Activated CD4-positive, CD25-positive, alpha-beta regulatory T cell (primary cell): Measurements from ENCODE around the gene SGO1.
"Not testable (repeated sequence)": the region's sequence is repeated elsewhere in the genome, so short reads cannot be mapped to it uniquely, and the experiment has no call there.

Source experiments
- DNase-seq, 4 experiments: peaks; one replicate each; lab custom pipeline; 2025; lab: John Stamatoyannopoulos, UW

Gene SGO1

DNA sequence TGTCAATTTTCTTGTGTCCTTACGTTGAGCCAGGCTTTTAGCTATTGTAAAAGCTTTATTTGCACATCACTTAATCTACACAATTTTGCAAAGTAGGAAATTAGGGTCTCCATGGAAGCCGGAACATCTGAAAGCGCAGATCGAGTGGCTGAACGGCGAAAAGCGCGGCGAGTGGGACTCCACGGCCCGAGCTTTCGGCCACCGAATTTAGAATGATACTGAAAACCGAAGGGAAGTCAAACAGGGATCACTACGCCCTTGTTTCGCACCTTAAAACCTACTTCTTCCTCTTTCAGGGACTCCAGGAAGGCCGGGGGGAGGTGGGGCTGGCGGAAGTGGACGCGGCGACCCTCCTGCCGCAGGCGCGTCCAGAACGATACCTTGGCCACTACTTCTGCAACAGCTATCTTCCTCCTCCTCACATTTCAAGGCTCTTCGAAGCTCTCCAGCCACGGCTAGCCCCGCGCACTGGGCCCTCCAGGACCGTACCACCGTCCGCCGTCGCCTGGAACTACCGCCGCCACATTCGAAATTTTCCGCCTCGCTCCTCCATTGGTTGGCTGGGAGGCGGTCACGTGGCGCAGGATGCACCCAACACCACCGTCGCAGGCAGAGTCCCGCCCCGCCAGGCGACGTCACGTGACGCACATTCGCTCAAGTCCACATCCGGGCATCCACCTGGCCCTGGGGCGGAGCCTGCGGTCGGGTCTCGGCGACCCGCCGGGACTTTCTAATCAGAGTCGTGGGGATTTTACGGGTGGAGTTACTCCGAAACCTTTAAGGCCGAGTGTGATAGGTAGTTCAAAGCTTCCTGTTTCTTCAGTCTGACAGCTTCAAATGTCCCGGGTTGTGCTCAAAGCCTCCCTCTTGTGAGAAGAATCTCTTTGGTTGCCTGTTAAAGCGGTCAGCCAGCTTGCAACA is at the start of gene SGO1:
TSS of gene SGO1 (minus strand) at position 528 of the 921 bp plus-strand sequence. CDS start 2,179 bp downstream, outside the sequence.
- DNase-seq, result peak; percentile 97 to 99 (median 99)

DNA sequence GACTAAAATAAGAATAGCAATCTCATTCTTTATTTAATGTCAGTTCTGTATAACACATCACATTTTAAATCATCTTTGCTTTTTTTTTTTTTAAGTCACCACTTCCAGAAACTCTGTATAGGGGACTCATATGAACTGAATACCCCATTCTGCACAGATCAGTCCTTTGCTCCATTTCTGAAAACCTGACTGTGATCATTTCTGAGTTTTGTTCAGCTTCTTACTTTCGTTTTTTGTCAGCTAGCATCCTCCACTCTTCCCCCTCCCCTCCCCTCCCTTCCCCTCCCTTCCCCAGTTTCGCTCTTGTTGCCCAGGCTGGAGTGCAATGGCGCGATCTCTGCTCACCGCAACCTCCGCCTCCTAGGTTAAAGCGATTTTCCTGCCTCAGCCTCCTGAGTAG is 49.8 kb upstream of the SGO1 start:
- DNase-seq, result no peak

DNA sequence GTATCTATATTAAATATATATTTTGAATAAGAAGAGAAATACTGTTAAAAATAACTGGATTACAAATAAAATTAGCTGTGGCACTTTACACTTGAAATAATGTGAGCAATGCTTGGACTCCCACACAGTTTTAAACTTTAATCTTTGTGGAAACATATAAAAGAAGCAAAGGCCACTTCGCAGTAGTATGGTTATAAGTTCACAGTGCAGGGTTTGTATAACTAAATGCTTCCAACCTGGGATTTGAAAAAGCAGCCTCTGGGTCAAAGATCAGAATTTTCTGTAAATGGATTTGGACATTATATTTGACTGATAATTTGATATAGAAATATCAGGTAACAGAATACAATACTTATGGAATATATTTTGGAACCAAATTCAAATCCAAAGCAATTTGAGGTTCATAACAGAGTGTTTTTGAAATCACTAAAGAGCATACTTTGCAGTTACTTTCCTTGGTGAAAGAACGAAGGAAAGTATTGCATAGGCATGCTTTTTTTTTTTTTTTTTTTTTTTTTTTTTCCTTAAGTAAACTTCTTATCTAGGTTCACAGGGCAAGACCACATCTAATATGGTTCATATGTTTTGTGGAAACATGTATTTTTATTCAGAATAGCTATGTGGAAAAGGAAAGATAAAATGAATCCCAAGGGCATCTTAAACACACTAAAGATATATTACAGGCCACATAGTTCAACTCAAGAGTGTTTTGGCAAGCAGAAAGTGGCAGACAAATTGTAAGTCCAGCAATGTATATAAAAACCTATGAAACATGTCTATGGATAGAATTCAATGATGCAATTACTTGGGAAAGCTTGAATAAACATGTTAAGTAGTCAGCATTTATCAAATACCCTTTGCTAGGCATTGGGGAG is 47.1 kb upstream of the SGO1 start:
- DNase-seq, result no peak

DNA sequence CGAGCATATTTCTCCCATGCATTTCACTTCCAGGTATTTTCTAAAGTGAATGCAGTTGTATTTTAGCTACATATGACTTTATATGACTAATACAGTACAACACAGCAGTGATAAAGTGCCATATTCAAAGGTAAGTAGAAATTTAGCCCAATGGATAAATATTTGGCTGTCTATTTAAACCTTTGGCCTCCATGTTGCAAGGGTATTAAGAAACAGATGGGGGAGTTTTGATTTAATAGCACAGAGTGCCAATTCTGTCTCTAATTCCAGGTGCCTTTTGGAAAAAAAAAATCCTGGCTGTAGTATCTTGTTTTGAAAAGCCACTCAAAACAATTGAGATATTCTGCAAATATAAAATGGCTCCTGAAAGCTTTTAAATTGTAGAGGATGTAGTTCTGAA is 44.9 kb upstream of the SGO1 start:
- no peak for DNase-seq

DNA sequence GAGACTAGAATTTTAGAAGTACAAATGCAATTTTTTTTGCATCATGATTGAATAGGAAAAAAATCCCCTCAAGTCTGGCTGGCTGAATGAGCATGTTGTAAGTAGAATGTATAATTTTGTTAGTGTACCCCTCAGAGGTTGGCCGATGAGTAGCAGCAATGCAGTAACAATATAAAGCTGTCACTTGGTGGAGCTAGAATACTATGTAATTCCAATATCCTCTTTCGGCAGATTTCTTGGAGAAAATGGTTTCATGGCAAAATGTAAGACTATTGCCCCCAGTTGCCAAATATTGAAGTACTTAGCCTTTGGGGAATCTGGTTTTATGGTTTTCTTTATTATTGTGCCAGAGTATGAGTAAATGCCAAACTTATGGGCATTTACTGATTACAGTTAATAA is 39.8 kb upstream of the SGO1 start:
- no peak for DNase-seq

DNA sequence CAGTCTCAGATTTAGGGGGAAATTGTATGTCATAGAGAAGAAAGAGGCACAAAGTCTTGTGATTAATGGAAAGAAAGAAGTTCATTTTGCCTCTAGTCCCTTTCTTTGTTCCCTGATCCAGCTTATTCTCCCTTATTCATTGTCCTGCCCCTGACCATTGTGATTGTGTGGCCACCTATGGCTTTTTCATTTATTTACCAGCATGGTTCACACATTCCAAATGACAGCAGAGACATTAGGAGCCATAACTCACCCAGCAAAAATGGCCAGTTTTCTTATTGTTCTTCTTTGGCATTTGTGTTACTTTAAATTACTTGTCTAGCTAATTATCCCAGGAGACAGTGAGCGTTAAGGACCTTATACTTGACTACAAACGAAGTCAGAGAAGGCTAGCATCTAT is 36.3 kb upstream of the SGO1 start:
- no peak for DNase-seq

DNA sequence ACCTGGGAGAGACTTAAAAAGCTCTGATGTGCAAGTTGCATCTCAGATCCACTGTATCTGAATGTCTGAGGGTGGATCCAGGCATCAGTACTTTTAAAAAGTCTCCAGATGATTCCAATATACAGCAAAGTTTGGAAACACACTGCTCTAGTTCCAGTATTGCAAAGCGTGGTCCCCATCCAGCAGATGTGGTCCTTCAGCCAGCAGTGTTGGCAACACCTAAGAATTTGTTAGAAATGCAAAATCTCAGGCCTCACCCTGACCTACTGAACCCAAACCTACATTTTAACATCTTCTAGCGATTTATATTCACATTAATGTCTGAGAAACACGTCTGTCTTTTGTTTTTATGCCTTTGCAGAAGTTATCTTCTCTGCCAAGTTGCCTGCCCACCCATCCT is 32.2 kb upstream of the SGO1 start:
- DNase-seq, result no peak

DNA sequence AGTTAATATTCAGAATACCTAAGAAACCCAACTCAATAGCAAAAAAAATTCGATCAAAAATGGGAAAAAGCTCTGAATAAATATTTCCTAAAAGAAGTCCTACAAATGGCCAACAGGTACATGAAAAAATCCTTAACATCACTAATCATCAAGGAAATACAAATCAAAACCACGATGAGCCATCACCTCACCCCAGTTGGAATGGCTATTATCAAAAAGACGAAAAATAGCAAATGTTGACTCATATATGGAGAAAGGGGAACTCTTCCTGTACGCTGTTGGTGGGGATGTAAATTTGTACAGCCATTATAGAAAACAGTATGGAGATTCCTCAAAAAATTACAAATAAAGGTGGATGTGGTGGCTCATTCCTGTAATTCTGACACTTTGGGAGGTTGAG is 29.6 kb upstream of the SGO1 start:
- no peak for DNase-seq

DNA sequence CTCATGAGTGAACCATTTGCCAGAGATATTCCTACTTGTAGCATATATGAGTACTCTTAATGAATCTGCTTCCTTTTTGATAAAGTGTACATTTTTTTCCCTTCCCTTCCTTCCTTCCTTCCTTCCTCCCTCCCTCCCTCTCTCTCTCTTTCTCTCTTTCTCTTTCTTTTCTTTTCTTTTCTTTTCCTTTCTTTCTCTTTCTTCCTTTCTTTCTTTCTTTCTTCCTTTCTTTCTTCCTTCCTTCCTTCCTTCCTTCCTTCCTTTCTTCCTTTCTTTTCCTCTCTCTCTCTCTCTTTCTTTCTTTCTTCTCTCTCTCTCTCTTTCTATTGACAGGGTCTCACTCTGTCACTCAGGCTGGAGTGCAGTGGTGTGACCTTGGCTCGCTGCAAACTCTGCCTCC is 27.5 kb upstream of the SGO1 start:
- DNase-seq, result not testable (repeated sequence)

DNA sequence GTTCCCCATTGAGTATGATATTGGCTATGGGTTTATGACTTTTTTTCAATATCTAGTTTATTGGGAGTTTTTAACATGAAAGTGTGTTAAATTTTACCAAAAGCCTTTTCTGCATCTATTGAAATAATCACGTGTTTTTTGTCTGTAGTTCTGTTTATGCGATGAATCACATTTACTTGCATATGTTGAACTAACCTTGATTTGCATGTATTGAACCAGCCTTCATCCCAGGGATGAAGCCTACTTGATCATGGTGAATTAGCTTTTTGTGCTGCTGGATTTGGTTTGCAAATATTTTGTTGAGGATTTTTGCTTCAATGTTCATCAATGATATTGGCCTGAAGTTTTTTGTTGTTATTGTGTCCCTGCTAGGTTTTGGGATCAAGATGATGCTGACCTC is 21.9 kb upstream of the SGO1 start:
- DNase-seq, result not testable (repeated sequence)

DNA sequence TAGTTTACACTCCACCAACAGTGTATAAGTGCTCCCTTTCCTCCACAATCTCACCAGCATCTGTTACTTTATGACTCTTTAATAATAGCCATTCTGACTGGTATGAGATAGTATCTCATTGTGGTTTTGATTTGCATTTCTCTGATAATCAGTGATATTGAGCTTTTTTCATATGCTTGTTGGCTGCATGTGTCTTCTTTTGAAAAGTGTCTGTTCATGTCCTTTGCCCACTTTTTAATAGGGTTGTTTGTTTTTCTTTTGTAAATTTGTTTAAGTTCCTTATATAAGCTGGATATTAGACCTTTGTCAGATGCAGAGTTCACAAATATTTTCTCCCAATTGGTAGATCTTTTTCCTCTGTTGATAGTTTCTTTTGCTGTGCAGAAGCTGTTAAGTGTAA is 19.9 kb upstream of the SGO1 start:
- not testable (repeated sequence) for DNase-seq

DNA sequence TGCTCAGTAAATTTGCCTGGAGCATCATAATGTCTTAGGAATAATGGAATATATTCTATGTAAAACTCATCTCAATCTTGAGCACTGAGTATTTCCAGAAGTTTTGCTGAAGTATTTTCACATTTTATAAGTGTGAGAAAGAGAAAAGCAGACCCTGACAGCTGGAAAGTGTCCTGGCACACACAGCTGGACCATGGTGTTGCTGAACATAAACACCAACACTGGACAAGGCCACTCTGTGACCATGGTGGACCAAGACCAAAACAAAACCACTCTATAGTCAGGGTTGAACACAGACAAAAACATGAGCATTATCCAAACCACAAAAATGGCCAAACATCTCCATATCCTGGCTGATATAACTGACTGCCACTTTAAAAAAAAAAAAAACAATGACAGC is 15.1 kb upstream of the SGO1 start:
- DNase-seq, result no peak

DNA sequence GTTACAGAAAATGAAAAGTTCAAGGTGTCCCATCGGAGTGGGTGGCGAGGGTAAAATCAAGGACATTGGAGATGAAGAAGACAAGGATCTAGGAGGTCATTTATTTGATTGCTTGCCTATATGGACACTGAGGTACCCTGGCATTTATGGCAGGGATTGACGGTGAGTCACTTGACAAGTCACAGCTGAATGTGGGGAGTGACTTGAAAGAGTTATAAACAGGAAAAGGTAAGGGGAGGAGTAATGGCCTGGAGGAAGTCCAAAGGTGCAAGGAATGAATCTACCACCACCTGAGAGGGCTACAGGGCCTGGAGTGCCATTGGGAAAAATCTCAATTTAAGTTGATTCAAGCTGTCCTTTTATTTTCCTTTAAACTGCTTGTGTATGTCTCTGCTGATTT is 11.8 kb upstream of the SGO1 start:
- no peak for DNase-seq

DNA sequence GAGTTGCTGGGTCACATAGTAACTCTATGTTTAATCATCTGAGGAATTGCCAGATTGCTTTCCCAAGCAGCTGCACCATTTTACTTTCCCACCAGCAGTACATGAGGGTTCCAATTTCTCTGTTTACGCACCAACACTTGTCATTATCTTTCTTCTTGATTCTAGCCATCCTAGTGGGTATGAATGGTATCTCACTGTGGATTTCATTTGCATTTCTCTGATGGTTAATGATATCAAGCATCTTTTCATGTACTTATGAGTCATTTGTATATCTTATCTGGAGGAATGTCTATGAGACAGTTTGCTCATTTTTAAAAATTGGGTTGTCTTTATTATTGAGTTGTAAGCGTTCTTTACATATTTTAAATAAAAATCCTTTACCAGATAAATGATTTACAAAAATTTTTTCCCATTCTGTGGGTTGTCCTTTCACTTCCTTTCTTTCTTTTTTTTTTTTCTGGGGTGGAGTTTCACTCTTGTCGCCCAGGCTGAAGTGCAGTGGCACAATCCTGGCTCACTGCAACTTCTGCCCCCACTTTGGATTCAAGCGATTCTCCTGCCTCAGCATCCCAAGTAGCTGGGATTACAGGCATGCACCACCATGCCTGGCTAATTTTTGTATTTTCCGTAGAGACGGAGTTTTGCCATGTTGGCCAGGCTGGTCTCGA is 8.9 kb upstream of the SGO1 start:
- no peak for DNase-seq

DNA sequence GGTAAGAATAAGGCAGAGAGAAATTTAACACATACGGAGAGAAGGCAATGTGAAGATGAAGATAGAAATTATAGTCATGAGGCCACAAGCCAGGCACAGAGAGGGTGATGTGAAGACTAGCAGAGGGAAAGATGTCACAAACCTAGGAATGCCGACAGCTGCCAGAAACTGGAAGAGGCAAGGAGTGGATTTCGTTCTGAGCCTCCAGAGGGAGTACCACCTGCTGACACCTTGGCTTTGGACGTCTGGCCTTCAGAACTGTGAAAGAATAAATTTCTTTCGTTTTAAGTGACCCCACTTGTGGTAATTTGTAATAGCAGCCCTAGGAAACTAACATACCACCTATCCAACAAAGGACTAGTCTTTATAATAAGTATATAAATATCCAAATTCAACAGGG is 5.0 kb upstream of the SGO1 start:
- DNase-seq, result no peak

DNA sequence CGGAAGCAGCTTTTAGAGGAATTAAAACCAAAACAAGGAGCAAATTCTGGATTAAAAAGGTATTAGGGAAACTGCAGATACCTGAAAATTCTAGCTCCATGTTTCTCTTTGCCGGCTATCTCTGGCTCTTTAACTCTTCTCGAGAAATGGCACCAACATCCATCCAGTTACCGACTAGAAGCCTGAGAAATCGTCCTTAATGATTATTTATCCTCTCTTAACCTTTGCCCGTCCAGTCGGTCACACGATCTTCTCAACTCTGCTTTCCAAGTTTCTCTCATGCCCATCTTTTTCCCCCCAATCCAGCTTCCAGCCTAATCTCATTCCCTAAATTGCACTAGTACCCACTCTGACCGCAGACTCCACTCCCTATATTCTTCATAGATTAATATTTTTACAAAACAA is 596 bp upstream of the SGO1 start:
- no peak for DNase-seq

DNA sequence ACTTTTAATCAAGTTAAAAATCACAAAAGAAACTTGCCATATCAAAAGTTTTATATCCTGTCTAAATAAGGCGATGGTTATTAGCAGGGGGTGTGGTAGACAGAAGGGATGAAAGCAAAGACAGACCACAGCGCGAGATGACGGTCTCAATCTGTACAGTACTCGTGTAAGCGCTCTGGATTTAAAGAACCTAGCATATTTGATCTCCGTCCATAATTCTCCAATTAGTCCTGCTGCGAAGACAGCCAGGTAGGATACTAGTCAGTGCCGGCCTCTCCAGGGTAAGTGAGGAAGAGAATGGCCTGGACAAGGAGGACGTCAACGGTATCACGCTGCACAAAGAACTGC is 701 bp downstream of the SGO1 start:
- no peak for DNase-seq

DNA sequence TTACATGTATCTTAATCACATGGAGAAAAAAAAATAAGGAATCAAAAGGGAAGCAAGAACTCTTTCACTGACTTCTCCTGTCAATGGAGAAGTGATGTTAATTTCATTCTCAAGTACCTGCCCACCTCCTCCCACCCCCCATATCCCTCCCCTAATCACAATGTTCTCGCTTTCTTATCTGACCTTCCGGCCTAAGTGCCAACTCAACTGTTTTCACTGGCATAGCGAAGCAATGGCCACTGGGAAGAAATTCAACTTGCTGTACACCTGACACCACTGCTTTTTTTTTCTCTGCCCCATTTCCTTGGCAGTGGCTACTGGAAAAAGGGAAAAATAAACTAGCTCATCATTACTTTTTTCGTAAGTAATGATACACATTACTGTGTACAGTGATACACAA is 3.8 kb downstream of the SGO1 start:
- no peak for DNase-seq

DNA sequence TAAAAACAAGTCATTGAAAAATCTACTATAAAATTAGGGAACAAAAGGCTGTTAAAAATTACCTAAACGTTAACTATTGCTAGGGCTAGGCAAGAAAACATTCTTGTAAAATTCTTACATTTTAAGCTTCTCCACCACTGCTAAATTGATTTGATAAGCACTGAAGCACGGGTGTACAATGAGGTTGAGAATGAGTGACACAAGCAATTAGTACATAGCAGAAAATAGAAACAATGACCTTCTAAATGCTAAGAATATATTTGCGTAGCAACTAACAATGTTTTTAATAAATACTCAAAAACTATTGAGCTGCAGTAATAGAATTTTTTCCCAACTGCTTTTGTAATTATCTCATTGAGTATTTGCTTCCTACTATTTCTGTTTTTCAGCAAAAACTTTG is 4.7 kb downstream of the SGO1 start:
- DNase-seq, result no peak

DNA sequence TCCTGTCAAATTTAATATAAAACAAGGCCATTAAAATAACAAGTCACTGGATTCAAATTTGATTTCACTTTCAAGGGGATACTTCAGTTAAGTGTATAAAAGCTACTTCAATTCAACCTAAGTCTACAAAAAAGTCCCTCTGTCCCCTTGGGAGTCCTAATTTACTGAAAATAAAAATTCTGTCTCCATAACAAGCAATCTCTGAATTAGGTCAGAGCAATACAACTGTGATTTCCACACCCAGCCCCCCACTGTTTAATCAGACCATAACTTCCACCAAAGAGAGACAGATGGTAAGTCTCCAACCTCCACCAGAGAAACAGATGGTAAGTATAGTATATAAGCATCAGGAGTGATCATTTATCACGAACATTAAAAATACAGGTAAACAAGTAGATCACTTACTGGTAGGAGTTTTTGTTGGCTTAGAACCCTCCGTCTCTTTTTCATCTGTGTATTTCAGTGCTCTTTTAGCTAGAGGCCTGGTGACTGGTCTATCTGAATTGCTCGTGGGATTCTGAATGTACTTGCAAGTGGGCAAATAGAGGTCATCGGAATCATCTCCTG is 12.1 kb downstream of the SGO1 start:
- no peak for DNase-seq

DNA sequence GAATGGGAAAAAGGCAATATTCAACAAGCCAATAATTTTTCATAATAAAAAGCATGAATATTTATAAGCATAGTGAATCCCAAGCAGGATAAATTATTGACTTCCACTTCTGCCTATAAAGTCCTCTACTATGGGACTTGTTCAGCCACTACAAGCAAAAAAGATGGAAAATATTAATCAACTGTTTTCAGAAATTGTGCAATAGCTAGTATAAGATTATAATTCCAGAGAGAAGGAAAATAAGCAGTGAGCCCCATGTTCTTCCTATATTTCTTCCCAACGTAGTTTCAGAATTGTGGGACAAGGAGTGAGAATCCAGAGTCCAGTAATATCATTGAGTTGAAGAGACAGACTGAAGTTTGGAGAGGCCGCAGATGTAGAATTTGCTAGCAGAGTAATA is 24.3 kb downstream of the SGO1 start:
- no peak for DNase-seq

DNA sequence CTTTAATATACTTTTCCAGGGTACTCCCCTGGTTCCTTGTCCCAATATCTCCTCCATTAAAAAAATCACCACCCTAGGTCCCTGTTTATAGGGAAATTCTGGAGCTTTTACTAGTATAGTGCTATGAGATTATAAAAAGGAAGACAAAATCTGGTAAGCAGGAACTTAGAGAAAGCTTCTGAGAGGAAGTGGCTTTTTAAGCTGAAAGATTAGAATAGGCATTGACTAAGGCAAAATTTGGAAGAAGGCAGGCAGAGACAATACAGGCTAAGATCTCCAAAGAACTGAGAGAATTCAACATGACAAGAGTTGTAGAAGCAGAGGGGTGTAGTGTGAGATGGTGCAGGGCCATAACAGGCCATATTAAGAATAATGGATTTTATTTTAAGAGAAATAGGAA is 25.8 kb downstream of the SGO1 start:
- no peak for DNase-seq
